Neural cell (in vitro differentiated cells): Measurements from ENCODE around the gene TRMT1. TPM values are rescaled to one million over a fixed set of nuclear protein-coding genes. Genes with fewer than 3 reads are reported as not detected.

Experiments
- H2AFZ ChIP-seq: fragments of 200-600, 300-800 bp; sonication (generic), shearing (Covaris generic); 2 replicates; pipeline ENCODE4 v1.6.0; 2014; ENCODE audit warnings: low read depth, mild to moderate bottlenecking, antibody characterized with exemption, low read length, moderate library complexity
- H3F3A ChIP-seq: fragments of 200-600 bp; shearing (Covaris generic); 2 replicates; pipeline ENCODE4 v1.6.1; 2016; ENCODE audit warnings: mild to moderate bottlenecking, moderate library complexity, mixed read lengths, antibody characterized with exemption, low read length; ENCODE audit not compliant: insufficient read depth, poor library complexity, severe bottlenecking
- H3K27ac ChIP-seq: fragments of 200-600, 300-800 bp; sonication (generic), shearing (Covaris generic); 2 replicates; pipeline ENCODE4 v1.5.1; 2014; ENCODE audit warnings: mild to moderate bottlenecking, low read length, moderate library complexity
- H3K27me3 ChIP-seq: fragments of 300-800, 200-600 bp; sonication (generic), shearing (Covaris generic); 2 replicates; pipeline ENCODE4 v1.6.0; 2014; ENCODE audit warnings: mild to moderate bottlenecking, low read depth, low read length, moderate library complexity; ENCODE audit not compliant: insufficient read depth
- H3K36me3 ChIP-seq: fragments of 300-800, 200-600 bp; sonication (generic), shearing (Covaris generic); 2 replicates; pipeline ENCODE4 v1.5.1; 2014; ENCODE audit warnings: mild to moderate bottlenecking, antibody characterized with exemption, low read length, moderate library complexity; ENCODE audit not compliant: insufficient read depth
- H3K4me2 ChIP-seq: fragments of 300-800, 200-600 bp; sonication (generic), shearing (Covaris generic); 2 replicates; pipeline ENCODE4 v1.6.0; 2014; ENCODE audit warnings: mild to moderate bottlenecking, low read length
- H3K4me3 ChIP-seq: fragments of 300-800, 200-600 bp; sonication (generic), shearing (Covaris generic); 2 replicates; pipeline ENCODE4 v1.5.1; 2014; ENCODE audit warnings: mild to moderate bottlenecking, low read length, moderate library complexity
- H3K79me2 ChIP-seq: fragments of 200-600 bp; shearing (Covaris generic); replicated peaks from 2 replicates; pipeline ENCODE4 v1.6.0; 2014; ENCODE audit warnings: mild to moderate bottlenecking, low read length, moderate library complexity; ENCODE audit not compliant: insufficient read depth
- H3K9ac ChIP-seq: fragments of 300-800, 200-600 bp; sonication (generic), shearing (Covaris generic); 2 replicates; pipeline ENCODE4 v1.6.1; 2016; ENCODE audit warnings: mild to moderate bottlenecking, low read length, mixed read lengths
- H3K9me2 ChIP-seq: fragments of 200-600 bp; shearing (Covaris generic); 2 replicates; pipeline ENCODE4 v1.6.1; 2016; ENCODE audit warnings: mild to moderate bottlenecking, low read length, mixed read lengths; ENCODE audit not compliant: insufficient read depth
- H3K9me3 ChIP-seq: fragments of 200-600, 300-800 bp; sonication (generic), shearing (Covaris generic); 2 replicates; pipeline ENCODE4 v1.6.1; 2016; ENCODE audit warnings: mild to moderate bottlenecking, mixed run types, low read length, moderate library complexity, mixed read lengths
- H4K20me1 ChIP-seq: fragments of 200-600 bp; shearing (Covaris generic); 2 replicates; pipeline ENCODE4 v1.6.1; 2016; ENCODE audit warnings: mild to moderate bottlenecking, mixed run types; ENCODE audit not compliant: insufficient read depth
- CTCF ChIP-seq: fragments of 450-650 bp; IDR thresholded peaks from 2 replicates; pipeline ENCODE4 v1.5.1; 2014; ENCODE audit warnings: antibody characterized with exemption, mild to moderate bottlenecking, moderate library complexity; ENCODE audit not compliant: poor library complexity, severe bottlenecking
- EP300 ChIP-seq: fragments of 450-650 bp; conservative IDR thresholded peaks from 2 replicates; pipeline ENCODE4 v1.6.1; 2014; ENCODE audit warnings: antibody characterized with exemption, mild to moderate bottlenecking, moderate library complexity; ENCODE audit not compliant: poor library complexity, severe bottlenecking
- EZH2 ChIP-seq: fragments of 200-600, 300-800 bp; shearing (Covaris generic), sonication (generic); IDR thresholded peaks from 2 replicates; pipeline ENCODE4 v1.6.1; 2014; ENCODE audit warnings: antibody characterized with exemption, low read length, borderline replicate concordance, mild to moderate bottlenecking; ENCODE audit not compliant: insufficient read depth, poor library complexity, severe bottlenecking
- MXI1 ChIP-seq: fragments of 450-650 bp; conservative IDR thresholded peaks from 2 replicates; pipeline ENCODE4 v1.6.1; 2014; ENCODE audit warnings: antibody characterized with exemption, mild to moderate bottlenecking; ENCODE audit not compliant: poor library complexity, severe bottlenecking
- POLR2AphosphoS5 ChIP-seq: IDR thresholded peaks from 2 replicates; pipeline ENCODE4 v1.6.1; 2012
- RAD21 ChIP-seq: fragments of 450-650 bp; conservative IDR thresholded peaks from 2 replicates; pipeline ENCODE4 v1.6.1; 2014; ENCODE audit warnings: antibody characterized with exemption, mild to moderate bottlenecking, moderate library complexity
- REST ChIP-seq: IDR thresholded peaks from 2 replicates; pipeline ENCODE4 v1.6.1; 2012; ENCODE audit warnings: borderline replicate concordance
- SMC3 ChIP-seq: fragments of 450-650 bp; conservative IDR thresholded peaks from 2 replicates; pipeline ENCODE4 v1.6.1; 2014; ENCODE audit warnings: antibody characterized with exemption, mild to moderate bottlenecking, moderate library complexity; ENCODE audit not compliant: poor library complexity
- TAF1 ChIP-seq: IDR thresholded peaks from 2 replicates; pipeline ENCODE4 v1.6.1; 2012; ENCODE audit warnings: low read depth
- polyA plus RNA-seq: library from polyadenylated mRNA; depleted of rRNA; stranded (reverse); fragments of >200 nt; gene quantifications from 2 replicates; pipeline ENCODE4 v1.2.3, GENCODE V29; 2014

The TRMT1 gene
- polyA plus RNA-seq, 1 donor from 2014 or later: 94.4 TPM

- no peaks in the 10 kb centered on the region for H3K9me3 ChIP-seq
- no peak overlapping the region for H3K4me3 ChIP-seq
- H3F3A ChIP-seq: no peaks in the 10 kb centered on the region
- no peak for TF ChIP-seq EZH2
- no peak for TF ChIP-seq REST
- no peak for TF ChIP-seq SMC3
- TF ChIP-seq TAF1: no peak
- TF ChIP-seq EP300: no peak
- no peak for TF ChIP-seq MXI1
- no peak for TF ChIP-seq POLR2AphosphoS5
- no peak for TF ChIP-seq CTCF
- TF ChIP-seq RAD21: no peak
- H3K79me2 ChIP-seq: peaks cover 15% of the 10 kb centered on the region
- H3K4me2 ChIP-seq: no peak overlapping the region
- no peaks in the 10 kb centered on the region for H4K20me1 ChIP-seq
- no peaks in the 10 kb centered on the region for H3K36me3 ChIP-seq
- no peaks in the 10 kb centered on the region for H3K9me2 ChIP-seq
- H3K9ac ChIP-seq: no peak overlapping the region
- H3K27me3 ChIP-seq: no peaks in the 10 kb centered on the region
- no peak overlapping the region for H3K27ac ChIP-seq
- H2AFZ ChIP-seq: no peak overlapping the region
Measured at GRCh38 chr19:13129384-13129783, 12.8 kb upstream of the TRMT1 start.

- H3K36me3 ChIP-seq: no peaks in the 10 kb centered on the region
- H3K27me3 ChIP-seq: no peaks in the 10 kb centered on the region
- H3K9me3 ChIP-seq: no peaks in the 10 kb centered on the region
- no peaks in the 10 kb centered on the region for H3F3A ChIP-seq
- H3K27ac ChIP-seq: no peak overlapping the region
- TF ChIP-seq REST: no peak
- no peak for TF ChIP-seq EZH2
- TF ChIP-seq POLR2AphosphoS5: no peak
- TF ChIP-seq MXI1: no peak
- TF ChIP-seq SMC3: no peak
- TF ChIP-seq CTCF: no peak
- TF ChIP-seq EP300: no peak
- peaks cover 15% of the 10 kb centered on the region for H3K79me2 ChIP-seq
- no peak overlapping the region for H3K4me3 ChIP-seq
- H2AFZ ChIP-seq: no peak overlapping the region
- no peaks in the 10 kb centered on the region for H4K20me1 ChIP-seq
- no peak overlapping the region for H3K9ac ChIP-seq
- H3K4me2 ChIP-seq: no peak overlapping the region
- no peaks in the 10 kb centered on the region for H3K9me2 ChIP-seq
Measured at GRCh38 chr19:13128583-13128982, 12.0 kb upstream of the TRMT1 start.
